Stimulated activated CD8-positive, alpha-beta memory T cell treated with anti-CD3 and anti-CD28 coated beads, Interleukin-2, amount 100 ng/mL, for 1 hour (primary cell): Measurements from ENCODE around the gene STAT2.
A peak's percentile ranks its signal among the peaks of the same experiment; 100 is the strongest.
"Not testable (repeated sequence)": the region's sequence is repeated elsewhere in the genome, so short reads cannot be mapped to it uniquely, and the experiment has no call there.

Experiments used
- DNase-seq, 2 donors: peaks; one replicate each; pipeline ENCODE4 v3.0.0-alpha.2; 2020; ENCODE audit warnings: low read depth in 2 of 2

Gene STAT2

GRCh38 chr12:56359851-56360767 is at the start of gene STAT2:
TSS of gene STAT2 (minus strand) at chr12:56360107. CDS start at chr12:56356571, 3,536 bp downstream.
- peak; percentile 98 to 99 for DNase-seq

- no peak for DNase-seq
These were observed 49.0 kb upstream of the STAT2 start for GRCh38 chr12:56408799-56409417.

GRCh38 chr12:56404227-56404626 is 44.3 kb upstream of the STAT2 start:
- DNase-seq = not testable (repeated sequence)

GRCh38 chr12:56401612-56402011 is 41.7 kb upstream of the STAT2 start:
- DNase-seq = not testable (repeated sequence)

GRCh38 chr12:56401125-56401524 is 41.2 kb upstream of the STAT2 start:
- not testable (repeated sequence) for DNase-seq

GRCh38 chr12:56399466-56399865 is 39.6 kb upstream of the STAT2 start:
- not testable (repeated sequence) for DNase-seq

- no peak for DNase-seq
These were observed 38.4 kb upstream of the STAT2 start for GRCh38 chr12:56398324-56398723.

GRCh38 chr12:56392331-56392730 is 32.4 kb upstream of the STAT2 start:
- no peak for DNase-seq

GRCh38 chr12:56391721-56392120 is 31.8 kb upstream of the STAT2 start:
- no peak for DNase-seq

GRCh38 chr12:56389412-56389811 is 29.5 kb upstream of the STAT2 start:
- DNase-seq = no peak

GRCh38 chr12:56387152-56387736 is 27.3 kb upstream of the STAT2 start:
- DNase-seq = no peak

GRCh38 chr12:56385873-56386272 is 26.0 kb upstream of the STAT2 start:
- DNase-seq = no peak

GRCh38 chr12:56382611-56383010 is 22.7 kb upstream of the STAT2 start:
- DNase-seq = no peak

GRCh38 chr12:56377989-56378316 is 18.0 kb upstream of the STAT2 start:
- DNase-seq = no peak

GRCh38 chr12:56377310-56377988 is 17.5 kb upstream of the STAT2 start:
- no peak for DNase-seq

- DNase-seq = no peak
These were observed 15.9 kb upstream of the STAT2 start for GRCh38 chr12:56375598-56376434.

- no peak for DNase-seq
These were observed 15.1 kb upstream of the STAT2 start for GRCh38 chr12:56374726-56375597.

- DNase-seq = no peak
These were observed 13.6 kb upstream of the STAT2 start for GRCh38 chr12:56373515-56373914.

GRCh38 chr12:56366948-56367347 is 7.0 kb upstream of the STAT2 start:
- DNase-seq = no peak
